Measurements from ENCODE around the gene TWF1. TPM values are rescaled to one million over a fixed set of nuclear protein-coding genes. Genes with fewer than 3 reads are reported as not detected.
"Not testable (repeated sequence)": the region's sequence is repeated elsewhere in the genome, so short reads cannot be mapped to it uniquely, and the experiment has no call there.

The TWF1 gene
- total RNA-seq, 1 experiment from 2014 or later, result 203 TPM

- DNase-seq (ENCODE audit: low read depth in 1 of 2, low spot score in 2 of 2), result no peak
- Histone ChIP-seq H3K27ac (no peak overlapping the region), H3K9me3 (replicated peaks) (no peaks in the 10 kb centered on the region), H3K4me3 (no peak overlapping the region), H3K4me1 (replicated peaks) (no peaks in the 10 kb centered on the region), H3K27me3 (replicated peaks) (no peaks in the 10 kb centered on the region), H3K36me3 (peaks cover 22% of the 10 kb centered on the region)
These were observed 19.0 kb downstream of the TWF1 start for GRCh38 chr12:43786899-43787693.

- H3K9me3 ChIP-seq (replicated peaks), result no peaks in the 10 kb centered on the region
- no peaks in the 10 kb centered on the region for H3K4me1 ChIP-seq (replicated peaks)
- no peak overlapping the region for H3K4me3 ChIP-seq
- H3K27ac ChIP-seq, result no peak overlapping the region
- H3K36me3 ChIP-seq, result peaks cover 41% of the 10 kb centered on the region
- DNase-seq (ENCODE audit: low read depth in 1 of 2, low spot score in 2 of 2), result no peak
- no peaks in the 10 kb centered on the region for H3K27me3 ChIP-seq (replicated peaks)
These were observed 29.6 kb downstream of the TWF1 start for GRCh38 chr12:43776498-43776897.

GRCh38 chr12:43766291-43766690, 39.8 kb downstream of the TWF1 start:
- Histone ChIP-seq H3K27ac (peak overlapping the region; percentile 51), H3K36me3 (peaks cover 23% of the 10 kb centered on the region), H3K4me3 (no peak overlapping the region), H3K9me3 (replicated peaks) (no peaks in the 10 kb centered on the region), H3K4me1 (replicated peaks) (peaks cover 11% of the 10 kb centered on the region), H3K27me3 (replicated peaks) (no peaks in the 10 kb centered on the region)
- DNase-seq (ENCODE audit: low read depth in 1 of 2, low spot score in 2 of 2), result peak; percentile 48 to 59

GRCh38 chr12:43764528-43764927, 41.6 kb downstream of the TWF1 start:
- Histone ChIP-seq H3K27me3 (replicated peaks) (no peaks in the 10 kb centered on the region), H3K9me3 (replicated peaks) (no peaks in the 10 kb centered on the region), H3K4me3 (no peak overlapping the region), H3K27ac (no peak overlapping the region), H3K4me1 (replicated peaks) (peaks cover 19% of the 10 kb centered on the region), H3K36me3 (peaks cover 13% of the 10 kb centered on the region; the same call in 1 of the 2 replicates)
- DNase-seq (ENCODE audit: low read depth in 1 of 2, low spot score in 2 of 2), result no peak

- no peak for DNase-seq (ENCODE audit: low read depth in 1 of 2, low spot score in 2 of 2)
These were observed 42.3 kb downstream of the TWF1 start for GRCh38 chr12:43763769-43764168.

GRCh38 chr12:43762596-43762995, 43.5 kb downstream of the TWF1 start:
- DNase-seq (ENCODE audit: low read depth in 1 of 2, low spot score in 2 of 2), result no peak
- peaks cover 29% of the 10 kb centered on the region for H3K4me1 ChIP-seq (replicated peaks)

More at GRCh38 chr12:43763769-43764168, 42.3 kb downstream of the TWF1 start:
- Histone ChIP-seq H3K27me3 (replicated peaks) (no peaks in the 10 kb centered on the region), H3K9me3 (replicated peaks) (no peaks in the 10 kb centered on the region), H3K36me3 (peaks cover 8% of the 10 kb centered on the region; the same call in 1 of the 2 replicates), H3K27ac (no peak overlapping the region), H3K4me1 (replicated peaks) (peaks cover 24% of the 10 kb centered on the region), H3K4me3 (no peak overlapping the region)

GRCh38 chr12:43761500-43761899, 44.6 kb downstream of the TWF1 start:
- no peaks in the 10 kb centered on the region for H3K36me3 ChIP-seq
- no peaks in the 10 kb centered on the region for H3K9me3 ChIP-seq (replicated peaks)
- H3K4me3 ChIP-seq, result no peak overlapping the region
- no peak overlapping the region for H3K27ac ChIP-seq
- H3K4me1 ChIP-seq (replicated peaks), result peaks cover 28% of the 10 kb centered on the region
- no peaks in the 10 kb centered on the region for H3K27me3 ChIP-seq (replicated peaks)
- DNase-seq (ENCODE audit: low read depth in 1 of 2, low spot score in 2 of 2), result no peak

More at GRCh38 chr12:43762596-43762995, 43.5 kb downstream of the TWF1 start:
- Histone ChIP-seq H3K27me3 (replicated peaks) (no peaks in the 10 kb centered on the region), H3K27ac (no peak overlapping the region), H3K4me3 (no peak overlapping the region), H3K36me3 (no peaks in the 10 kb centered on the region), H3K9me3 (replicated peaks) (no peaks in the 10 kb centered on the region)

- peaks cover 20% of the 10 kb centered on the region for H3K4me1 ChIP-seq (replicated peaks)
- no peaks in the 10 kb centered on the region for H3K9me3 ChIP-seq (replicated peaks)
- no peak for DNase-seq (ENCODE audit: low read depth in 1 of 2, low spot score in 2 of 2)
- no peaks in the 10 kb centered on the region for H3K27me3 ChIP-seq (replicated peaks)
- no peak overlapping the region for H3K4me3 ChIP-seq
- no peaks in the 10 kb centered on the region for H3K36me3 ChIP-seq
- H3K27ac ChIP-seq, result no peak overlapping the region
These were observed 45.7 kb downstream of the TWF1 start for GRCh38 chr12:43760396-43760795.

GRCh38 chr12:43758728-43759563, 47.2 kb downstream of the TWF1 start, which contains the start of the genes IRAK4 and PUS7L:
IRAK4 (plus strand) TSS chr12:43758951; CDS start chr12:43768112, 9,161 bp downstream.
PUS7L (minus strand) TSS chr12:43758790; CDS start chr12:43755245, 3,545 bp downstream.
- no peaks in the 10 kb centered on the region; the same call in 1 of the 2 replicates for H3K36me3 ChIP-seq
- DNase-seq (ENCODE audit: low read depth in 1 of 2, low spot score in 2 of 2), result peak; percentile 93 to 94
- no peaks in the 10 kb centered on the region for H3K9me3 ChIP-seq (replicated peaks)
- no peaks in the 10 kb centered on the region for H3K27me3 ChIP-seq (replicated peaks)
- peaks cover 20% of the 10 kb centered on the region for H3K4me1 ChIP-seq (replicated peaks)
- peak within 1 kb of the TSS; percentile 59 for H3K27ac ChIP-seq
- H3K4me3 ChIP-seq, result peak within 1 kb of the TSS; percentile 56

- Histone ChIP-seq H3K27ac (no peak overlapping the region), H3K4me1 (replicated peaks) (peaks cover 20% of the 10 kb centered on the region), H3K9me3 (replicated peaks) (no peaks in the 10 kb centered on the region)
These were observed 47.8 kb downstream of the TWF1 start for GRCh38 chr12:43758247-43758727.

GRCh38 chr12:43754015-43754414, 52.1 kb downstream of the TWF1 start:
- H3K9me3 ChIP-seq (replicated peaks), result no peaks in the 10 kb centered on the region
- peaks cover 8% of the 10 kb centered on the region for H3K36me3 ChIP-seq
- no peak for DNase-seq (ENCODE audit: low read depth in 1 of 2, low spot score in 2 of 2)
- no peak overlapping the region for H3K4me3 ChIP-seq
- H3K27ac ChIP-seq, result no peak overlapping the region
- H3K27me3 ChIP-seq (replicated peaks), result no peaks in the 10 kb centered on the region
- H3K4me1 ChIP-seq (replicated peaks), result peaks cover 7% of the 10 kb centered on the region

More at GRCh38 chr12:43758247-43758727, 47.8 kb downstream of the TWF1 start:
- Histone ChIP-seq H3K36me3 (no peaks in the 10 kb centered on the region; the same call in 1 of the 2 replicates), H3K4me3 (peak overlapping the region; percentile 56), H3K27me3 (replicated peaks) (no peaks in the 10 kb centered on the region)
- DNase-seq (ENCODE audit: low read depth in 1 of 2, low spot score in 2 of 2), result peak in 1 of 2 experiments; percentile 43

- not testable (repeated sequence) for H3K4me1 ChIP-seq (replicated peaks); H3K9me3 ChIP-seq (replicated peaks); DNase-seq (ENCODE audit: low read depth in 1 of 2, low spot score in 2 of 2); H3K27me3 ChIP-seq (replicated peaks); H3K27ac ChIP-seq; H3K36me3 ChIP-seq; H3K4me3 ChIP-seq
These were observed 54.8 kb downstream of the TWF1 start for GRCh38 chr12:43751360-43751759.

GRCh38 chr12:43750814-43751213, 55.3 kb downstream of the TWF1 start:
- Histone ChIP-seq H3K27me3 (replicated peaks) (no peaks in the 10 kb centered on the region), H3K36me3 (peaks cover 8% of the 10 kb centered on the region), H3K27ac (no peak overlapping the region), H3K4me1 (replicated peaks) (no peaks in the 10 kb centered on the region), H3K9me3 (replicated peaks) (no peaks in the 10 kb centered on the region), H3K4me3 (no peak overlapping the region)
- no peak for DNase-seq (ENCODE audit: low read depth in 1 of 2, low spot score in 2 of 2)
